Lung (tissue), 12 donors: Measurements from ENCODE around the gene FBLN1. TPM values are rescaled to one million over a fixed set of nuclear protein-coding genes. Genes with fewer than 3 reads are reported as not detected.

Experiments used
- ATAC-seq: fragments of 200-7000 bp; cut with Tn5 transposase; one replicate; pipeline ENCODE4 v1.9.1; 2020; ENCODE audit warnings: moderate number of reproducible peaks; ENCODE audit not compliant: insufficient read depth, low FRiP score
- DNase-seq, 3 donors: peaks; one replicate each; pipeline ENCODE4 v3.0.0-alpha.2; 2013 to 2017
- H3K27ac ChIP-seq, 2 donors: one replicate each; pipeline ENCODE4 v1.5.1; 2013; ENCODE audit warnings: mild to moderate bottlenecking in 2 of 2, moderate library complexity in 2 of 2, control low read depth in 1 of 2, inconsistent platforms in 1 of 2, low read depth in 1 of 2, low read length in 1 of 2
- H3K27me3 ChIP-seq, 3 donors: one replicate each; pipeline ENCODE4 v1.5.1; 2013; ENCODE audit warnings: low read length in 2 of 3; ENCODE audit not compliant: control insufficient read depth in 3 of 3, insufficient read depth in 3 of 3
- H3K36me3 ChIP-seq, 4 donors: one replicate each; pipeline ENCODE4 v1.5.1; 2013; ENCODE audit warnings: low read length in 4 of 4, mild to moderate bottlenecking in 1 of 4, moderate library complexity in 1 of 4; ENCODE audit not compliant: control insufficient read depth in 4 of 4, insufficient read depth in 4 of 4
- H3K4me1 ChIP-seq, 5 donors: one replicate each; pipeline ENCODE4 v1.5.1; 2013; ENCODE audit warnings: low read length in 5 of 5, mild to moderate bottlenecking in 2 of 5, moderate library complexity in 1 of 5; ENCODE audit not compliant: control insufficient read depth in 5 of 5, insufficient read depth in 5 of 5
- H3K4me3 ChIP-seq: one replicate; pipeline ENCODE4 v1.5.1; 2013; ENCODE audit warnings: mild to moderate bottlenecking, control low read depth, moderate library complexity
- H3K9ac ChIP-seq, 2 donors: one replicate each; pipeline ENCODE4 v1.5.1; 2013; ENCODE audit warnings: low read length in 2 of 2, control low read depth in 1 of 2; ENCODE audit not compliant: insufficient read depth in 1 of 2
- H3K9me3 ChIP-seq, 4 donors: one replicate each; pipeline ENCODE4 v1.5.1; 2013; ENCODE audit warnings: low read length in 3 of 4, mild to moderate bottlenecking in 1 of 4, moderate library complexity in 1 of 4; ENCODE audit not compliant: control insufficient read depth in 4 of 4, insufficient read depth in 3 of 4
- CTCF ChIP-seq: IDR thresholded peaks from 2 replicates; pipeline ENCODE4 v1.5.1; 2012; ENCODE audit warnings: mild to moderate bottlenecking; ENCODE audit errors: control extremely low read depth, extremely low read depth
- WGBS, 2 donors: extraction: QIAGEN DNeasy Blood & Tissue Kit; methylation state at CpG; one replicate each; pipeline ENCODE4 v1.1.7; 2013; 5-methylcytosine and 5-hydroxymethylcytosine counted together
- polyA plus RNA-seq, 2 donors: library from polyadenylated mRNA; stranded (reverse); fragments of 200-250 nt; gene quantifications; one replicate each; pipeline ENCODE4 v1.2.1, GENCODE V29; 2013
- total RNA-seq, 2 donors: library from RNA; depleted of rRNA in 1 of 2; stranded (reverse); fragments of >200 nt in 1 of 2; gene quantifications; one replicate each; pipeline ENCODE4 v1.2.1, GENCODE V29; 2014 to 2021
- donor health status: control.
- donor health status: control.
- donor health status: Bipolar disorder and iron deficiency.
- donor health status: healthy.
- donor health status: DM: yes; HTN: yes; CAD: no.

Gene FBLN1
- total and polyA plus RNA-seq, 4 donors: 82.7 to 357 (median 233) TPM

DNA sequence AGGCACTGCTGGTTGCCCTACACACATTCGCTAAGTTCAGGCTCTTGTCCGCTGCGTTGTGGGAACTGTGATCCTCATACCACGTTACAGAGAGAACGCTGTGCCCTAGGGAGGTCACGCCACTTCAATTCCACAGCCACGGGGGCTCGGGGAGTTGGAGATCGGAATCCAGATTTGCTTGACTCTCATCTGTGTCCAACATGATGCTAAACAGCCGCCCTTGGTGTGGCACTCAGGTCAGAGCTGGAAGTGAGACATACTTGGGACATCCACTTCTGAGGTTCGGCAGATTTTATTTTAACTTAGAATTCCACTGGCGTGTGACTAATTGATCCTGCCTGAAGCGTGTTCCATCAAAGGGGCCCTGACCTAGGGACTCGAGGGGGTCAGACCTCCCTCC lies 47.5 kb upstream of the FBLN1 start:
- no peaks in the 10 kb centered on the region for H3K36me3 ChIP-seq
- no peak overlapping the region for H3K27ac ChIP-seq
- WGBS, 2 donors: 75 to 83% methylated on average over 14 of the region's 14 CpGs
- no peak overlapping the region for H3K4me3 ChIP-seq
- H3K4me1 ChIP-seq: peaks cover 0 to 45% (median 5%) of the 10 kb centered on the region in 5 donors
- no peak for DNase-seq
- no peak for TF ChIP-seq CTCF
- no peak overlapping the region for H3K9ac ChIP-seq
- H3K27me3 ChIP-seq: no peaks in the 10 kb centered on the region
- no peaks in the 10 kb centered on the region for H3K9me3 ChIP-seq
- ATAC-seq: no peak

DNA sequence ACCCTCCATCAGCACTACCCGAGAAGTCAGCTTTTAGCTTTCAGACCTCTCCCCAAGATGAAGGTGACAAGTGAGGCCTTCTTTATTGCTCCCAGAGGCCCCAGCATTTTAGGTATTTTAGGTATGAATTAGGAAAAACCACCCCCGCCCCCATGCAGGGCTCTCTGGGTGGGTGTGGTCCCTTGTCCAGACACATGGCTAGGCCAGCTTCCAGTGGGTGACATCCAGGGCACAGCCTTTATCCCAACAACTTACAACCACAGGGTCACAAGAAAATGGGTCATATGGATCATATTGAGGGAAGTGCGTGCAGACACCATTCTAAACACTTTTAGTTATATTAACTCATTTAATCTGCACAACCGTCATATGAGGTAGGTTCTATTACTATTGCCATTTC lies 47.1 kb upstream of the FBLN1 start:
- no peak overlapping the region for H3K4me3 ChIP-seq
- no peaks in the 10 kb centered on the region for H3K27me3 ChIP-seq
- no peak for TF ChIP-seq CTCF
- no peak overlapping the region for H3K27ac ChIP-seq
- H3K36me3 ChIP-seq: no peaks in the 10 kb centered on the region
- H3K9ac ChIP-seq: no peak overlapping the region
- DNase-seq (no peak), ATAC-seq (no peak)
- H3K4me1 ChIP-seq: peaks cover 0 to 45% (median 7%) of the 10 kb centered on the region in 5 donors
- 91 to 93% methylated on average over 4 of the region's 4 CpGs for WGBS, 2 donors
- no peaks in the 10 kb centered on the region for H3K9me3 ChIP-seq

DNA sequence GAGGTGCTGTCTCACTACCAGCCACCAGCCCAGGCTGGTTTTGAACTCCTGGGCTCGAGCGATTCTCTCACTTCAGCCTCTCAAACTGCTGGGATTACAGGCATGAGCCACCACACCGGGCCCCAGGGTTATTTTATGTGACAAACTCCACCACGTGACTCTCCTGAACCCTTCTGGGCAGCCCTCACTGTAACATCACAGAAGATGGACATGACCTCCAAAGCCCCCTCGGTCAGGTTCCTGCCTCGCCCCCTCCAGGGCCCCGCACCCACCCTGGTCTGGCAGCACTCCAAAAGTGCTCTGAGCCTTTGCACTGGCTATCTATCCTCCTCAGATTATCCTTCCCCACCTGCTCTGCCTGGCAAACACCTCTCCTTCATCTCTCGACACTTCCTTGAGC lies 45.9 kb upstream of the FBLN1 start:
- TF ChIP-seq CTCF: no peak
- 86 to 90% methylated on average over 8 of the region's 8 CpGs for WGBS, 2 donors
- H3K27me3 ChIP-seq: no peaks in the 10 kb centered on the region
- H3K9me3 ChIP-seq: no peaks in the 10 kb centered on the region
- H3K27ac ChIP-seq: no peak overlapping the region
- H3K4me3 ChIP-seq: no peak overlapping the region
- no peaks in the 10 kb centered on the region for H3K36me3 ChIP-seq
- H3K9ac ChIP-seq: no peak overlapping the region
- no peak for DNase-seq
- H3K4me1 ChIP-seq: peaks cover 0 to 40% (median 11%) of the 10 kb centered on the region in 5 donors
- no peak for ATAC-seq

- H3K27me3 ChIP-seq: no peaks in the 10 kb centered on the region
- DNase-seq: no peak
- H3K4me3 ChIP-seq: no peak overlapping the region
- H3K4me1 ChIP-seq: peaks cover 0 to 33% (median 7%) of the 10 kb centered on the region in 5 donors
- WGBS, 2 donors: 95 to 96% methylated on average over 13 of the region's 13 CpGs
- no peaks in the 10 kb centered on the region for H3K9me3 ChIP-seq
- no peaks in the 10 kb centered on the region for H3K36me3 ChIP-seq
- ATAC-seq: no peak
- H3K27ac ChIP-seq: no peak overlapping the region
- no peak overlapping the region for H3K9ac ChIP-seq
- TF ChIP-seq CTCF: no peak
These were observed 44.2 kb upstream of the FBLN1 start for GRCh38 chr22:45458532-45458931.
